ENCODE results near the gene MEFV.
"Not testable (repeated sequence)": the region's sequence is repeated elsewhere in the genome, so short reads cannot be mapped to it uniquely, and the experiment has no call there.

MEFV gene

GRCh38 chr16:3234857-3235561 lies 21.4 kb downstream of the MEFV start, which contains the start of gene ZNF200:
ZNF200 (minus strand) TSS chr16:3235158; CDS start chr16:3233755, 1,403 bp downstream.
- H3K9me3 Mint-ChIP-seq: peaks cover 6% of the 10 kb centered on the region

GRCh38 chr16:3234543-3234856 lies 21.9 kb downstream of the MEFV start:
- Mint-ChIP-seq H3K4me1 (peaks cover 31% of the 10 kb centered on the region), H3K27me3 (no peaks in the 10 kb centered on the region), H3K36me3 (ENCODE audit: insufficient read depth) (peaks cover 29% of the 10 kb centered on the region), H3K9me3 (peaks cover 6% of the 10 kb centered on the region), H3K27ac (ENCODE audit: low read depth) (peak overlapping the region; percentile 95), H3K4me3 (peak overlapping the region; percentile 86)
- ATAC-seq (replicated peaks; ENCODE audit: extremely low read depth, poor library complexity, severe bottlenecking) (no peak), DNase-seq (ENCODE audit: low spot score in 2 of 2) (no peak)

More at GRCh38 chr16:3234857-3235561, 21.4 kb downstream of the MEFV start, which contains the start of gene ZNF200:
- H3K27me3 Mint-ChIP-seq: no peaks in the 10 kb centered on the region
- peak; percentile 89 to 90 for DNase-seq (ENCODE audit: low spot score in 2 of 2)
- H3K36me3 Mint-ChIP-seq (ENCODE audit: insufficient read depth): peaks cover 26% of the 10 kb centered on the region
- peak within 1 kb of the TSS; percentile 86 for H3K4me3 Mint-ChIP-seq
- peaks cover 31% of the 10 kb centered on the region for H3K4me1 Mint-ChIP-seq
- H3K27ac Mint-ChIP-seq (ENCODE audit: low read depth): peak within 1 kb of the TSS; percentile 95
- ATAC-seq (replicated peaks; ENCODE audit: extremely low read depth, poor library complexity, severe bottlenecking): peak; percentile 95

- Mint-ChIP-seq H3K4me3 (no peak overlapping the region), H3K9me3 (peaks cover 24% of the 10 kb centered on the region), H3K27me3 (no peaks in the 10 kb centered on the region), H3K27ac (ENCODE audit: low read depth) (no peak overlapping the region), H3K36me3 (ENCODE audit: insufficient read depth) (peaks cover 32% of the 10 kb centered on the region), H3K4me1 (peaks cover 5% of the 10 kb centered on the region)
- no peak for DNase-seq (ENCODE audit: low spot score in 2 of 2)
- ATAC-seq (replicated peaks; ENCODE audit: extremely low read depth, poor library complexity, severe bottlenecking): no peak
These were observed 32.4 kb downstream of the MEFV start for GRCh38 chr16:3223913-3224515.

- no peak for ATAC-seq (replicated peaks; ENCODE audit: extremely low read depth, poor library complexity, severe bottlenecking)
- Mint-ChIP-seq H3K36me3 (ENCODE audit: insufficient read depth) (peaks cover 20% of the 10 kb centered on the region), H3K9me3 (peaks cover 14% of the 10 kb centered on the region), H3K4me1 (peaks cover 15% of the 10 kb centered on the region), H3K4me3 (no peak overlapping the region), H3K27ac (ENCODE audit: low read depth) (no peak overlapping the region), H3K27me3 (no peaks in the 10 kb centered on the region)
- no peak for DNase-seq (ENCODE audit: low spot score in 2 of 2)
These were observed 35.6 kb downstream of the MEFV start for GRCh38 chr16:3220839-3221238.

GRCh38 chr16:3216263-3216640 lies 40.2 kb downstream of the MEFV start:
- H3K36me3 Mint-ChIP-seq (ENCODE audit: insufficient read depth): peaks cover 11% of the 10 kb centered on the region
- peak overlapping the region; percentile 96 for H3K27ac Mint-ChIP-seq (ENCODE audit: low read depth)
- H3K27me3 Mint-ChIP-seq: no peaks in the 10 kb centered on the region
- H3K9me3 Mint-ChIP-seq: no peaks in the 10 kb centered on the region
- ATAC-seq (replicated peaks; ENCODE audit: extremely low read depth, poor library complexity, severe bottlenecking): no peak
- peak overlapping the region; percentile 70 for H3K4me3 Mint-ChIP-seq
- no peak for DNase-seq (ENCODE audit: low spot score in 2 of 2)
- peaks cover 36% of the 10 kb centered on the region for H3K4me1 Mint-ChIP-seq

GRCh38 chr16:3215601-3216262 lies 40.7 kb downstream of the MEFV start:
- Mint-ChIP-seq H3K36me3 (ENCODE audit: insufficient read depth) (peaks cover 11% of the 10 kb centered on the region), H3K4me3 (peak overlapping the region; percentile 70), H3K9me3 (no peaks in the 10 kb centered on the region), H3K27ac (ENCODE audit: low read depth) (peak overlapping the region; percentile 96), H3K27me3 (no peaks in the 10 kb centered on the region), H3K4me1 (peaks cover 36% of the 10 kb centered on the region)
- ATAC-seq (replicated peaks; ENCODE audit: extremely low read depth, poor library complexity, severe bottlenecking) (no peak), DNase-seq (ENCODE audit: low spot score in 2 of 2) (no peak)

- no peaks in the 10 kb centered on the region for H3K27me3 Mint-ChIP-seq
- H3K27ac Mint-ChIP-seq (ENCODE audit: low read depth): peak overlapping the region; percentile 96
- ATAC-seq (replicated peaks; ENCODE audit: extremely low read depth, poor library complexity, severe bottlenecking) (peak; percentile 96), DNase-seq (ENCODE audit: low spot score in 2 of 2) (peak in 1 of 2 donors; percentile 50)
- H3K36me3 Mint-ChIP-seq (ENCODE audit: insufficient read depth): peaks cover 11% of the 10 kb centered on the region
- H3K4me3 Mint-ChIP-seq: peak overlapping the region; percentile 70
- H3K9me3 Mint-ChIP-seq: no peaks in the 10 kb centered on the region
- peaks cover 36% of the 10 kb centered on the region for H3K4me1 Mint-ChIP-seq
These were observed 41.4 kb downstream of the MEFV start for GRCh38 chr16:3214904-3215600.

GRCh38 chr16:3212567-3212966 lies 43.9 kb downstream of the MEFV start:
- no peak overlapping the region for H3K4me3 Mint-ChIP-seq
- H3K27ac Mint-ChIP-seq (ENCODE audit: low read depth): peak overlapping the region; percentile 91
- peaks cover 33% of the 10 kb centered on the region for H3K4me1 Mint-ChIP-seq
- DNase-seq (ENCODE audit: low spot score in 2 of 2): no peak
- no peak for ATAC-seq (replicated peaks; ENCODE audit: extremely low read depth, poor library complexity, severe bottlenecking)
- H3K27me3 Mint-ChIP-seq: no peaks in the 10 kb centered on the region
- no peaks in the 10 kb centered on the region for H3K9me3 Mint-ChIP-seq
- peaks cover 11% of the 10 kb centered on the region for H3K36me3 Mint-ChIP-seq (ENCODE audit: insufficient read depth)

- no peaks in the 10 kb centered on the region for H3K27me3 Mint-ChIP-seq
- peaks cover 11% of the 10 kb centered on the region for H3K36me3 Mint-ChIP-seq (ENCODE audit: insufficient read depth)
- H3K4me3 Mint-ChIP-seq: no peak overlapping the region
- ATAC-seq (replicated peaks; ENCODE audit: extremely low read depth, poor library complexity, severe bottlenecking): no peak
- no peak for DNase-seq (ENCODE audit: low spot score in 2 of 2)
- H3K4me1 Mint-ChIP-seq: peaks cover 32% of the 10 kb centered on the region
- peak overlapping the region; percentile 44 for H3K27ac Mint-ChIP-seq (ENCODE audit: low read depth)
- no peaks in the 10 kb centered on the region for H3K9me3 Mint-ChIP-seq
These were observed 44.4 kb downstream of the MEFV start for GRCh38 chr16:3212006-3212405.

GRCh38 chr16:3207086-3207953 lies 49.1 kb downstream of the MEFV start:
- Mint-ChIP-seq H3K27me3 (peaks cover 17% of the 10 kb centered on the region), H3K36me3 (ENCODE audit: insufficient read depth) (no peaks in the 10 kb centered on the region), H3K4me1 (peaks cover 6% of the 10 kb centered on the region), H3K9me3 (peaks cover 4% of the 10 kb centered on the region), H3K27ac (ENCODE audit: low read depth) (no peak overlapping the region), H3K4me3 (no peak overlapping the region)
- DNase-seq (ENCODE audit: low spot score in 2 of 2): no peak
- ATAC-seq (replicated peaks; ENCODE audit: extremely low read depth, poor library complexity, severe bottlenecking): no peak

- H3K4me3 Mint-ChIP-seq; ATAC-seq (replicated peaks; ENCODE audit: extremely low read depth, poor library complexity, severe bottlenecking); H3K4me1 Mint-ChIP-seq; H3K27ac Mint-ChIP-seq (ENCODE audit: low read depth); DNase-seq (ENCODE audit: low spot score in 2 of 2); H3K9me3 Mint-ChIP-seq; H3K36me3 Mint-ChIP-seq (ENCODE audit: insufficient read depth): not testable (repeated sequence)
- H3K27me3 Mint-ChIP-seq: peaks cover 17% of the 10 kb centered on the region
These were observed 50.5 kb downstream of the MEFV start for GRCh38 chr16:3205939-3206338.

Measured in central memory CD8-positive, alpha-beta T cell (primary cell).